ENCODE measurements around the gene CCDC106. TPM values are rescaled to one million over a fixed set of nuclear protein-coding genes. Genes with fewer than 3 reads are reported as not detected.

The CCDC106 gene
- total RNA-seq, 2 donors from 2014 or later: 2.9 to 13.6 TPM

DNA sequence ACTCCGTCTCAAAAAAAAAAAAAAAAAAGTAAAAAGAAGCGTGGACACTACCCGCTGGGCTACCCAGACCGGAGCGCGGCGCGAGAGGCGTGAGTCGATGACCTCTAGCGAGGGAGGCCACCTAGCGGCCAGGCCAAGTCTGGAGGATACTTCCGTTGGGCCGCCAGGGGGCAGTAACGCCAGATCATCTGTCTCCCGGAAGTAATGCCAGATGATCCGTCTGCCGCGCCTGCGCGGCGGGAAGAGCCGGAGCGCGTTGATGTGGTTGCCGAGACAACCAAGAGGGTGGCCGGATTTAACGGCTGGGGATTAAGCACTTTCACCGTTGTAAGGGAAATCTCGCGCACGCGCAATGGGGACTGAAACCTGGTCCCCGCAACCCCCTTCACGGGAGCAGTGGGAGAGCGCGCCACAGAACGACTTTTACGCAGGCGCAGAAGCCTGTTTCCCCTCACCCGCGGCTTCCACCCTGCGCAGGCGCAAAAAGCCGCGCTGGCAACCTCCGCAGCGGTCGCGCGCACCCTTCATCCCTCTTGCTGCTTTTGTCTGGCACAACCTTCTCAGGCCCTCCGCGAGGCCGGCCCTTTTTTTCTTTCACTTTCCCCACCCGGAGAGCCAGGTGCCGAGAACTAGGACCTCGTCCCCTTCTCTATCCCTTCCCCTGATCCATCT lies 5.8 kb downstream of the CCDC106 start:
- peak; percentile 60 to 62 for ATAC-seq
- peak; percentile 95 to 99 for DNase-seq (ENCODE audit: low spot score in 2 of 2)
- Mint-ChIP-seq H3K27ac (peak overlapping the region; percentile 99 to 100), H3K9me3 (no peaks in the 10 kb centered on the region), H3K36me3 (peaks cover 25 to 28% of the 10 kb centered on the region in 2 donors)

DNA sequence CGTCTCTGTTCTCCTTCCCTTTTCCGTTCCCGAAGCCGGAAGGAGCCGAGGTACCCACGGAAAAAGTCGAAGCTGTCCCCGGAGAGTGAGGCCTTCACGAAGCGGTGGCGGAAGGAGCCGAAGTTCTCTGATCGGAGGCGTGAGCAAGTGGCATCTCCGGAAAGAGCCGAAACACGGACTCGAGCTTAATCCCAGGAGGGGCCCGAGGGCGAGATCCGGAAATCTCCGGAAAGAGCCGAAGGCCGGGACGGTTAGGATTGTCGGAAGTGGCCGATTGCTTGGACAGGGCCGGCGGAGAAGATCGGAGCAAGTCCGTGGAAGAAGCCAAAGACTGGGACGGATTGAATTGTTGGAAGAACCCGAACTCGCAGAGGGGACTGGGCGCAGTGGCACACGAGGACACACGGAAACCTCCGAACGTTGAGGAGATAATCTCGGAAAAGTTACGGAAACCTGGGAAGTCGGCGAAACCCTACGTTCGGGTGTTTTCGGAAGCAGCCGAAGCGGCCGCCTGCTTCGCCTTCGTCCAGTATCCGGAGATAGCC lies 6.4 kb downstream of the CCDC106 start:
- Mint-ChIP-seq H3K27ac (peak overlapping the region; percentile 99 to 100), H3K9me3 (no peaks in the 10 kb centered on the region), H3K36me3 (peaks cover 29% of the 10 kb centered on the region in 2 donors)
- peak; percentile 65 to 78 for ATAC-seq
- peak; percentile 97 to 99 for DNase-seq (ENCODE audit: low spot score in 2 of 2)

DNA sequence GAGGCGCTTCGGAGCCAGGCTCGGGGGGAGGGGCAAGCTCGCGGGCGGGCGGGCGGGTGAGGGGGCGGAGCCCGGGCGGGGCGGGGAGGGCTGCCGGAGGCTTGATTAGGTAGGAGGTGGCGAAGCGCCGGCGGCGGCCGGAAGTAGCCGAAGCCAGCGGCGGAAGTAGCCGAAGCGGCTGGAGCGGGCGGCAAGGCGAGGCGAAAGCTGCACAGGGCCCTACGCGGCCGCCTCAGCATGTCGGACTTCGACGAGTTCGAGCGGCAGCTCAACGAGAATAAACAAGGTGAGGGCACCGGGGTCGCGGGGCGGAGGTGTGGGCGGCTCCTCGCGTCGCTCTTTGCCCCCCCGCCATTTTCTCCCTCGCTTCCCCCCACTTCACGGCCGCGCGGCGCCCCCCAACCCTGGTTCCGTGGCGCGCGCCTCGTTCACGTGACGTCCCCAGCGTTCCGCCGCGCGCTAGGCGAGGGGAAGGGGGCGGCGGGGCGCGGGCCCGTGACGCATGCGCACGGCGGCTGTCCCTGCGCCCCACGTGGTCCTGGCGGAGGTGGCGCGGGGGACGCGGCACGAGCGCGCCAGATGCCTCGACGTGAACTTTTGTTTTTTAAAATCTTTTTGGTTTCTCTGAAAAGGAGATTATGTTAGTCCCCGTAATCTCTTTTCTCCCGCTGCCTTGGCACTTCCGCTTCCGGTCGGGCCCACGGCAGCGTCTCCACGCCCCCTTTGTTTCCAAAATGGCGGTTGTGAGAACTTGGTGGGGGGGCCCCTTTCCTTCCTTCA lies 7.0 kb downstream of the CCDC106 start, which contains the start of gene U2AF2:
TSS of gene U2AF2 (plus strand) at position 168 of the 780 bp plus-strand sequence. CDS start at position 238, 70 bp downstream.
- Mint-ChIP-seq H3K27ac (peak within 1 kb of the TSS; percentile 99 to 100), H3K36me3 (peaks cover 35 to 36% of the 10 kb centered on the region in 2 donors), H3K9me3 (no peaks in the 10 kb centered on the region)
- ATAC-seq (peak; percentile 58 to 64), DNase-seq (ENCODE audit: low spot score in 2 of 2) (peak; percentile 94)

GRCh38 chr19:55655648-55656040 lies 7.6 kb downstream of the CCDC106 start:
- ATAC-seq: no peak

DNA sequence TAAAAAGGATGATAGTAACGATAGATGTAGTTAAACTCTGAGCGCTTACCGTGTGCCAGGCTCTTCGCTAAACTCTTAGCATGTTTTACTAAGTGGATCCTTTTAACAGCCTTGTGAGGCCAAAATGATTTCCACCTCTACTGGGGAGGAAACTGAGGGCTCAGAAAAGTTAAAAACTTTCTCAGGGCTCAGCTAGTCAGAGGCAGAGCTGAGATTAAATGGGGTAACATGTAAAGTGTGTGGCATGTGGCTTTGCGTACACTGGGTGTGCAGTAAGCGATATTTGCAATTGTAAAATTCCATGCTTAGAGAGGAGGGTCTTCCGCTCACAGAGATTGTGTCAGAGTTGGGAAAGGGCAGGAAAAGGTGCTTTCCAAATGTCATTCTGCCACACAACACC lies 8.5 kb downstream of the CCDC106 start:
- H3K9me3 Mint-ChIP-seq: no peaks in the 10 kb centered on the region
- H3K36me3 Mint-ChIP-seq: peaks cover 37 to 39% of the 10 kb centered on the region in 2 donors
- ATAC-seq (no peak), DNase-seq (ENCODE audit: low spot score in 2 of 2) (no peak)
- H3K27ac Mint-ChIP-seq: peak overlapping the region; percentile 99

More at GRCh38 chr19:55655648-55656040, 7.6 kb downstream of the CCDC106 start:
- DNase-seq (ENCODE audit: low spot score in 2 of 2): no peak
- H3K36me3 Mint-ChIP-seq: peaks cover 37% of the 10 kb centered on the region in 2 donors
- H3K9me3 Mint-ChIP-seq: no peaks in the 10 kb centered on the region
- peak overlapping the region; percentile 99 for H3K27ac Mint-ChIP-seq

- no peaks in the 10 kb centered on the region for H3K9me3 Mint-ChIP-seq
- ATAC-seq: peak in 1 of 2 donors; percentile 12
- H3K36me3 Mint-ChIP-seq: peaks cover 38 to 43% of the 10 kb centered on the region in 2 donors
- H3K27ac Mint-ChIP-seq: peak overlapping the region; percentile 82 to 99
- no peak for DNase-seq (ENCODE audit: low spot score in 2 of 2)
Observed at GRCh38 chr19:55656988-55657747, 9.2 kb downstream of the CCDC106 start.

GRCh38 chr19:55658846-55659459 lies 10.9 kb downstream of the CCDC106 start:
- no peak for DNase-seq (ENCODE audit: low spot score in 2 of 2)
- Mint-ChIP-seq H3K9me3 (no peaks in the 10 kb centered on the region), H3K36me3 (peaks cover 46 to 58% of the 10 kb centered on the region in 2 donors), H3K27ac (peak overlapping the region; percentile 51 to 94)
- ATAC-seq: no peak

DNA sequence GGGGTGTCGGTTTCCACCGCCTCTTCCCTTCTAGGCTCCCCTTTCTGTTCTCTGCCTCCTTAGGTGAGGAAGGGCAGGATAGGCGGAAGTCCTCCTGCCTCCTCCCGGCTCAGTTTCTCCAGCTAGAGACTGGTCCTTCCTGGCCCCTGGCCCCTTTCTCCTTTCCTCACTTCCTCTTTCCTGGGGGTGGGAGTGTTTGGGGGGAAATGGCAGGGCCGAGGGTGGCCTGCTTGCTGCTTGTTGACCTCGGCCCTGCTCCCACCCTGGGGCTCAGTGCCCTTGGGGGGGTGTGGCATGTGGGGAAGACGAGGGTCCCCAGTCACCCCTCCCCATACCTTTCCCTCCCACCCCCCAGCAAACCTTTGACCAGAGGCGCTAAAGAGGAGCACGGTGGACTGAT lies 11.8 kb downstream of the CCDC106 start:
- H3K9me3 Mint-ChIP-seq: no peaks in the 10 kb centered on the region
- no peak for ATAC-seq
- peaks cover 46 to 56% of the 10 kb centered on the region in 2 donors for H3K36me3 Mint-ChIP-seq
- no peak for DNase-seq (ENCODE audit: low spot score in 2 of 2)
- peak overlapping the region; percentile 51 to 94 for H3K27ac Mint-ChIP-seq

DNA sequence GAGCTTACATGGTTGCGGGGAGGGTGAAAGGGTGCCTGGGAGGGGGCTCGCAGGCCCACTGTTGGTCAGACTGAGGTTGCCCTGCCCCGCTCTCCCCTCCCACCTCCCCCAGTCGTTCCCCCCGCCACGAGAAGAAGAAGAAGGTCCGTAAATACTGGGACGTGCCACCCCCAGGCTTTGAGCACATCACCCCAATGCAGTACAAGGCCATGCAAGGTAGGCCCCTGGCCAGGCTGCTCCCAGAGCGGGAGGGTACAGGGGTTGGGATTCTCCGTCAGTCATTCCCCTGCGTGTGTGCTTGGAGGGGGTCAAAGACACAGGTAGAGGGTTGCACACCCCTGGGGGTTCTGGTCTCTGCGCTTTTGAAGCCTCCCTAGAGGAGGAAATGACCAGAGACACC lies 12.4 kb downstream of the CCDC106 start:
- H3K9me3 Mint-ChIP-seq: no peaks in the 10 kb centered on the region
- peak overlapping the region in 1 of 2 donors; percentile 88 for H3K27ac Mint-ChIP-seq
- ATAC-seq (no peak), DNase-seq (ENCODE audit: low spot score in 2 of 2) (no peak)
- H3K36me3 Mint-ChIP-seq: peaks cover 46 to 55% of the 10 kb centered on the region in 2 donors

DNA sequence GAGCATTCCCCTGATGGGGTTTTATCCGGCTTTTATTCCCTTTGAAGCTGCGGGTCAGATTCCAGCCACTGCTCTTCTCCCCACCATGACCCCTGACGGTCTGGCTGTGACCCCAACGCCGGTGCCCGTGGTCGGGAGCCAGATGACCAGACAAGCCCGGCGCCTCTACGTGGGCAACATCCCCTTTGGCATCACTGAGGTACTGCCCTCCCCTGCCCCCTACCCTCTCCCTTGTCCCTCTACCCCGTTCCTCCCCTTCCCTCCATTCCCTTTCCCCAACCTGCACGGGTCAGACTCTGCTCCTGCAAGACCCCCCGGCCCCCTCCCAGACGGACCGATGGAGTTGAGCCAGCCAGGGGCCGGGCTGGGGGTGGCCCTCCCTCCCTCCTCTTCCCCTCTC lies 13.0 kb downstream of the CCDC106 start:
- H3K36me3 Mint-ChIP-seq: peaks cover 40 to 49% of the 10 kb centered on the region in 2 donors
- H3K9me3 Mint-ChIP-seq: no peaks in the 10 kb centered on the region
- H3K27ac Mint-ChIP-seq: no peak overlapping the region
- DNase-seq (ENCODE audit: low spot score in 2 of 2): no peak
- no peak for ATAC-seq

DNA sequence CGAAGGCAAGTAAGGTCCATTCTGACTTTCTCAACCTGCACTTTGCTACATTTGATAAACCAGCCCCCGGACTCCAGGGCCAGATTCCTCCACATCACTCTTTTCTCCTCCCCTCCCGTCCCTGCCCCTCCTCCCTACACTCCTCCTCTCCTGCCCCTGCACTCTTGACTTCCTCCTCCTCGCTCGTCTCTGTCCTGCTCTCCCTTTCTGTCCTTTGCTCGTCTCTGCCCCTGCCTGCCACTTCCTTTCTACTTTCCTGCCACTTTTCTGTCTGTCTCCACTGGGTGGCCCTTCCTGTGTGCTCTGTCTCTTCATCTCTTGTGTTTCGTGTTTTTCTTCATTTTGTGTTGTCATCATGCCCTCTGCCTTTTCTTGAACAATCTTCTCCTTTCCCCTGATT lies 13.8 kb downstream of the CCDC106 start:
- H3K36me3 Mint-ChIP-seq: peaks cover 34 to 42% of the 10 kb centered on the region in 2 donors
- DNase-seq (ENCODE audit: low spot score in 2 of 2): no peak
- no peaks in the 10 kb centered on the region for H3K9me3 Mint-ChIP-seq
- no peak for ATAC-seq
- H3K27ac Mint-ChIP-seq: peak overlapping the region; percentile 59 to 85

DNA sequence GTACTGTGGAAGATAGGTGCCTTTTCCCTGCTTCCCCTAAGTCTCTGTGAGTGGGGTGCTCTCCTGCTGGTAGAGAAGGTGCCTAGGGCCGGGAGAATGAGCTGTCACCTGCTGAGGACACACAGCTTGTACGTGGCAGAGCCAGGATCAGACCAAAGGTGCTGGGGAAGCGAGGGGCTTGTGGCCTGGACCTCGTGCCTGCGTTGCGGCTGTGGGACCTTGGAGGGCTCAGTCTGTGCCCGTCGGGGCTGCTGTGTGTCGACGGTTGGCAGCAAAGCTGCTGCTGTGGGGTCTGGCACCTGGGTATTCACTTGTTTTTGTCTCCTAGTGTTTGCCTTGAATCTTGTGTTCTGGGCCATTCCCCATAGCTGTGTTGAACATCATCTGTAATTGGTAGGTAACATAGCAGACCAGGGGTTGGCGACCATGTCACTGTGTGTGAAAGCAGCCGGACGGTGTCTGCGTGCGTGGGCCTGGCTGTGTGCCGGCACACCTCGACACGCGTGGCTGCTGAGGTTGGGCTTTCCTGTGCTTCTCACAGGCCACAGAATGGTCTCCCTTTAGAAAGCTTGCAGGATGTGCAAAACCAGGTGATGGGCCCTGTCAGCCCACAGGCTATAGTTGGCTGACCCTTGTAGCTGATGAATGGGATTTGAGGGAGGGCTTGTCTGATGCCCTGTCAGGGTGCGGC lies 16.0 kb downstream of the CCDC106 start:
- peak overlapping the region; percentile 43 to 81 for H3K27ac Mint-ChIP-seq
- no peaks in the 10 kb centered on the region for H3K9me3 Mint-ChIP-seq
- H3K36me3 Mint-ChIP-seq: peaks cover 29 to 34% of the 10 kb centered on the region in 2 donors
- DNase-seq (ENCODE audit: low spot score in 2 of 2): no peak
- ATAC-seq: no peak

GRCh38 chr19:55666343-55667005 lies 18.5 kb downstream of the CCDC106 start:
- peaks cover 19 to 25% of the 10 kb centered on the region in 2 donors for H3K36me3 Mint-ChIP-seq
- no peak for ATAC-seq
- no peaks in the 10 kb centered on the region for H3K9me3 Mint-ChIP-seq
- H3K27ac Mint-ChIP-seq: no peak overlapping the region
- DNase-seq (ENCODE audit: low spot score in 2 of 2): no peak

- Mint-ChIP-seq H3K27ac (no peak overlapping the region), H3K9me3 (no peaks in the 10 kb centered on the region), H3K36me3 (peaks cover 16 to 21% of the 10 kb centered on the region in 2 donors)
- no peak for DNase-seq (ENCODE audit: low spot score in 2 of 2)
- no peak for ATAC-seq
Observed at GRCh38 chr19:55667006-55667381, 19.0 kb downstream of the CCDC106 start.

DNA sequence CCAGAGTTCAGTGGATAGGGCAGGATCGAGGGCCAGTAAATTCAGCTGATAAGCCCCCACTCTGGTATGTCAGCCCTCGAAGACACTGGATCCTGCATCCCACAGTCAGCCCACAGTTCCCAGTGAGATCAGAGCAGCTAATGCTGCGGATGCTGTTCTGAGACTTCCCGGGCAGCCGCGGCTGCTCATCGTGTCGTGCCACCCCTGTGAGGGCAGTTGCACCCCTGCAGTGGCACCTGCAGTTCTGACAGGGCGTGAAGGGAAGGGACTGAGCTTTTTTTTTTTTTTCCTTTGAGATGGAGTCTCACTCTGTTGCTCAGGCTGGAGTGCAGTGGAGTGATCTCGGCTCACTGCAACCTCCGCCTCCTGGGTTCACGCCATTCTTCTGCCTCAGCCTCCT lies 19.5 kb downstream of the CCDC106 start:
- ATAC-seq (no peak), DNase-seq (ENCODE audit: low spot score in 2 of 2) (no peak)
- no peak overlapping the region for H3K27ac Mint-ChIP-seq
- H3K9me3 Mint-ChIP-seq: no peaks in the 10 kb centered on the region
- peaks cover 14 to 18% of the 10 kb centered on the region in 2 donors for H3K36me3 Mint-ChIP-seq
